Lower leg skin (tissue), 3 donors: ENCODE data around the gene MT1F.

Experiments used
- POLR2A ChIP-seq, 2 donors: fragments of 450-650 bp; IDR thresholded peaks; one replicate each; pipeline ENCODE4 v1.6.1; 2016 to 2017; ENCODE audit warnings: antibody characterized with exemption in 2 of 2, mild to moderate bottlenecking in 1 of 2, moderate library complexity in 1 of 2
- TF ChIP-seq, protein P1 (sequence below), 3 donors: fragments of 450-650 bp; IDR thresholded peaks; one replicate each; pipeline ENCODE4 v1.5.1; 2016; ENCODE audit warnings: antibody characterized with exemption in 3 of 3, mild to moderate bottlenecking in 3 of 3, moderate library complexity in 2 of 3

DNA sequence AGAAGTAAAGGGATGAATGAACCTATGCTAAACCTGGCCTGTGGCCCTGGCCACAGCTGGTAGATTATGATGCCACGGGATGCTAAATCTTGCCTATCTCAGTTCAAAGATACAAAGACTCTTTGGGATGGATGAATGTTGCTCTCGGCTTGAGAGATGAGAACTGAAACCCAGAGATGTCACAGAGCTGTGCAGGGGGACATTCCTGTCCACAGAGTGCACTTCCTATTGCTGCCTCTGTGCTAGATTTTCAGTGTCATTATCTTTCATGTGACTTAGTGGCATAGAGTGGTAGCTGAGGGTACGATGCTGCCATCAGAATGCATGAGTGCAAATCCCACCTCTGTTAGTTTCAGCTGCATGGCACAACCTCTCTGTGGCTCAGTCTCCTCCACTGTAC is 27.6 kb upstream of the MT1F start:
- no peak for TF ChIP-seq POLR2A (IDR thresholded peaks at IDR 0.05)
- TF ChIP-seq, protein P1, sequence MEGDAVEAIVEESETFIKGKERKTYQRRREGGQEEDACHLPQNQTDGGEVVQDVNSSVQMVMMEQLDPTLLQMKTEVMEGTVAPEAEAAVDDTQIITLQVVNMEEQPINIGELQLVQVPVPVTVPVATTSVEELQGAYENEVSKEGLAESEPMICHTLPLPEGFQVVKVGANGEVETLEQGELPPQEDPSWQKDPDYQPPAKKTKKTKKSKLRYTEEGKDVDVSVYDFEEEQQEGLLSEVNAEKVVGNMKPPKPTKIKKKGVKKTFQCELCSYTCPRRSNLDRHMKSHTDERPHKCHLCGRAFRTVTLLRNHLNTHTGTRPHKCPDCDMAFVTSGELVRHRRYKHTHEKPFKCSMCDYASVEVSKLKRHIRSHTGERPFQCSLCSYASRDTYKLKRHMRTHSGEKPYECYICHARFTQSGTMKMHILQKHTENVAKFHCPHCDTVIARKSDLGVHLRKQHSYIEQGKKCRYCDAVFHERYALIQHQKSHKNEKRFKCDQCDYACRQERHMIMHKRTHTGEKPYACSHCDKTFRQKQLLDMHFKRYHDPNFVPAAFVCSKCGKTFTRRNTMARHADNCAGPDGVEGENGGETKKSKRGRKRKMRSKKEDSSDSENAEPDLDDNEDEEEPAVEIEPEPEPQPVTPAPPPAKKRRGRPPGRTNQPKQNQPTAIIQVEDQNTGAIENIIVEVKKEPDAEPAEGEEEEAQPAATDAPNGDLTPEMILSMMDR (IDR thresholded peaks at IDR 0.05): no peak
